Measurements from ENCODE around the gene PARP1.

DNA sequence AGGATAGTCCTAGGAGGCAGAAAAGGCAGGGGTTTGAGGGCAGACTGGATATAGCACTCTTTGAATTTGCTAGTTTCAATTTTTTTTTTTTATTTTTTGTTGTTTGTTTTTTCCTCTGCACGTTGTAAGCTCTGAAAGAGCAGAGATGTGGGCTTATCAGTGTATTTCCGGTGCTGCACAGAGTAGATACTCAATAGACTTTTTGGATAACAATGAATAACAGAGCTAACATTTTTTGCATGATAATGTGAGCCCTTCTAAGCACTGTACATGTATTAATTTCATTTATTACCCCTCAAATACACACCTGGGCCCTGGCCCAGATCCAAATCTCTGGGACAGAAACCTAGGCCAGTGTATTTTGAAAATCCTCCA lies 17.1 kb upstream of the PARP1 start:
- TF ChIP-seq CTCF (IDR thresholded peaks at IDR 0.05; ENCODE audit: low read length) (no peak), EZH2 (IDR thresholded peaks at IDR 0.05; ENCODE audit: borderline replicate concordance, low read length) (no peak)
